K562 (cell line): ENCODE data around the gene ARL5C. TPM values are rescaled to one million over a fixed set of nuclear protein-coding genes. Genes with fewer than 3 reads are reported as not detected.
A peak's percentile ranks its signal among the peaks of the same experiment; 100 is the strongest.

Experiments used
- ADNP ChIP-seq: fragments of 200-800 bp; sonication (Bioruptor generic); IDR thresholded peaks from 2 replicates; pipeline ENCODE4 v1.6.1; 2016; ENCODE audit warnings: missing genetic modification characterization, missing compliant biosample characterization
- CREM ChIP-seq: IDR thresholded peaks from 2 replicates; pipeline ENCODE4 v1.6.1; 2014; ENCODE audit warnings: antibody characterized with exemption, low read depth
- CTBP1 ChIP-seq: fragments of 450-650 bp; IDR thresholded peaks from 2 replicates; pipeline ENCODE4 v1.6.1; 2016; ENCODE audit warnings: borderline replicate concordance
- DIDO1 ChIP-seq: fragments of 450-650 bp; IDR thresholded peaks from 2 replicates; pipeline ENCODE4 v1.6.1; 2016; ENCODE audit warnings: low read depth, missing biosample characterization, missing genetic modification characterization
- ELF4 ChIP-seq: fragments of 450-650 bp; formaldehyde crosslinking; IDR thresholded peaks from 2 replicates; pipeline ENCODE4 v1.4.0; 2022; ENCODE audit warnings: missing genetic modification characterization
- FOXA3 ChIP-seq, 2 experiments: fragments of 450-650 bp in 1 of 2; sonication (generic) in 1 of 2; formaldehyde crosslinking; IDR thresholded peaks in 1 of 2; conservative IDR thresholded peaks in 1 of 2; 2 replicates each; pipeline versions ENCODE4 v1.4.0 to v1.8.0; 2020 to 2022; ENCODE audit warnings: mild to moderate bottlenecking in 2 of 2, missing genetic modification reagents in 1 of 2
- MBD1 ChIP-seq: fragments of 250-450 bp; sonication (Bioruptor Pico); IDR thresholded peaks from 2 replicates; pipeline ENCODE4 v1.8.0; 2022; ENCODE audit warnings: inconsistent platforms
- PHF20 ChIP-seq: fragments of 450-650 bp; IDR thresholded peaks from 2 replicates; pipeline ENCODE4 v1.6.1; 2018; ENCODE audit not compliant: partially characterized antibody
- POLR2G ChIP-seq: fragments of 200-400 bp; formaldehyde crosslinking; IDR thresholded peaks from 2 replicates; pipeline ENCODE4 v1.6.1; 2017; ENCODE audit warnings: low read depth, mild to moderate bottlenecking, antibody characterized with exemption, low read length, moderate library complexity
- TSC22D4 ChIP-seq: fragments of 450-650 bp; IDR thresholded peaks from 2 replicates; pipeline ENCODE4 v1.6.1; 2016; ENCODE audit warnings: missing genetic modification characterization, missing biosample characterization, control low read depth
- ZEB2 ChIP-seq: fragments of 450-650 bp; IDR thresholded peaks from 2 replicates; pipeline ENCODE4 v1.6.1; 2016
- ZKSCAN1 ChIP-seq: fragments of 150-350 bp; IDR thresholded peaks from 2 replicates; pipeline ENCODE4 v1.6.1; 2016; ENCODE audit warnings: low read depth, low read length
- ZNF253 ChIP-seq: fragments of 250-450 bp; sonication (Bioruptor Pico); conservative IDR thresholded peaks from 2 replicates; pipeline ENCODE4 v1.6.1; 2021; ENCODE audit warnings: mild to moderate bottlenecking
- ZNF398 ChIP-seq: fragments of 250-450 bp; sonication (Bioruptor Pico); IDR thresholded peaks from 2 replicates; pipeline ENCODE4 v1.8.0; 2021; ENCODE audit warnings: moderate library complexity, mild to moderate bottlenecking, inconsistent platforms
- ZNF407 ChIP-seq: fragments of 450-650 bp; IDR thresholded peaks from 2 replicates; pipeline ENCODE4 v1.6.1; 2016; ENCODE audit warnings: low read depth
- ZNF511 ChIP-seq: sonication (generic); formaldehyde crosslinking; IDR thresholded peaks from 2 replicates; pipeline ENCODE4 v1.8.0; 2022; ENCODE audit warnings: mild to moderate bottlenecking, missing genetic modification reagents
- polyA plus RNA-seq, 8 experiments: library from polyadenylated mRNA; depleted of rRNA in 4 of 8; stranded (reverse) in 5 of 8; unstranded in 3 of 8; fragments of >200 nt; fragmentation: Nextera tagmentation in 2 of 8; fragmentation: Illumina TruSeq in 1 of 8; extraction: Ambion mirVana in 2 of 8; extraction: Trizol in 1 of 8; gene quantifications; 2 replicates each; pipeline versions ENCODE4 v1.2.1 to v1.2.3, GENCODE V29; 2011 to 2014; ENCODE audit warnings: inconsistent platforms in 1 of 8, missing spikeins in 1 of 8
- total RNA-seq, 7 experiments: library from RNA; depleted of rRNA in 6 of 7; stranded (reverse); fragments of >200 nt in 6 of 7; fragmentation: Illumina TruSeq in 2 of 7; extraction: Trizol in 2 of 7; gene quantifications; 2 replicates each; pipeline versions ENCODE4 v1.2.1 to v1.2.3, GENCODE V29; 2011 to 2021; ENCODE audit warnings: low replicate concordance in 1 of 7

ARL5C gene
- total and polyA plus RNA-seq, 9 of the 15 experiments (the other 6 are each of a cell fraction or from before 2014, with no cell fraction given): not detected

- TF ChIP-seq ZNF407 (no peak), ZKSCAN1 (no peak), ADNP (no peak), DIDO1 (no peak), ZNF253 (CRISPR knock-in tag) (no peak), CTBP1 (0 out of 2 replicates have a peak, but pooled peaks have one; percentile 22), ZEB2 (no peak), ZNF398 (CRISPR knock-in tag) (no peak), ZNF511 (CRISPR knock-in tag) (no peak), FOXA3 (CRISPR knock-in tag; conservative IDR thresholded peaks at IDR 0.05 in 1 of 2, IDR thresholded peaks at IDR 0.05 in 1 of 2) (no peak), MBD1 (CRISPR knock-in tag) (no peak), TSC22D4 (tag) (no peak), CREM (peak; percentile 41; the same call in 1 of the 2 replicates), PHF20 (no peak), ELF4 (CRISPR knock-in tag) (no peak), POLR2G (peak; percentile 44)
These were observed 9.1 kb upstream of the ARL5C start (continued) for GRCh38 chr17:39174920-39175694.
